ENCODE measurements around the gene TOMM34.
A peak's percentile ranks its signal among the peaks of the same experiment; 100 is the strongest.

The TOMM34 gene

DNA sequence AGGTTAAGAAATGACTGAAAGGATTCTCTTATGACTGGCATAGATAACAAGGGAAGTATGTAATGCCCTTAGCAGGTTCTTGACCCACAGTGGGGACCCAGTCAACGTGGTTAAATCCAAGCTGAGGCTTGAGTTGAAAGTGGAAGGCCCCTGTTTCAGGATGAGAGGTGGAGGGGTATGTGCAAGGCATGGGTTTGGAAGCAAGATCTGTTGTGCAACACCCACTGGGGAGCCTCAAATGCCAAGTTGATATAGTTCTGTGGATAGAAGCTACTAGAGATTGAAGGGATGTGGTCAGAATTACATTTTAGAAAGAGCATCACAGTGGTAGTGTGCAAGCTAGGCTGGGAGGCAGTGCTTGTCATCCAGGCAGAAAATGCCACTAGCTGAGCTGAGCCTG is 45.3 kb downstream of the TOMM34 start:
- Mint-ChIP-seq H3K9me3 (no peaks in the 10 kb centered on the region), H3K27ac (no peak overlapping the region), H3K4me3 (no peak overlapping the region), H3K4me1 (peaks cover 23% of the 10 kb centered on the region), H3K36me3 (ENCODE audit: low read depth) (peaks cover 43% of the 10 kb centered on the region), H3K27me3 (ENCODE audit: low read depth, poor library complexity) (no peaks in the 10 kb centered on the region)
- TF ChIP-seq CTCF (IDR thresholded peaks at IDR 0.05) = no peak
- DNase-seq = no peak

- H3K27ac Mint-ChIP-seq = no peak overlapping the region
Measured at GRCh38 chr20:44912189-44912588, 48.0 kb downstream of the TOMM34 start.

GRCh38 chr20:44911264-44911921 is 48.8 kb downstream of the TOMM34 start:
- peak overlapping the region; percentile 87 for H3K4me3 Mint-ChIP-seq
- peak; percentile 81 for DNase-seq

More at GRCh38 chr20:44912189-44912588, 48.0 kb downstream of the TOMM34 start:
- no peak for TF ChIP-seq CTCF (IDR thresholded peaks at IDR 0.05)
- no peak for DNase-seq
- Mint-ChIP-seq H3K27me3 (ENCODE audit: low read depth, poor library complexity) (no peaks in the 10 kb centered on the region), H3K4me3 (peak overlapping the region; percentile 87), H3K9me3 (no peaks in the 10 kb centered on the region), H3K36me3 (ENCODE audit: low read depth) (peaks cover 39% of the 10 kb centered on the region), H3K4me1 (peaks cover 34% of the 10 kb centered on the region)

GRCh38 chr20:44910690-44911262 is 49.4 kb downstream of the TOMM34 start:
- DNase-seq = no peak
- Mint-ChIP-seq H3K36me3 (ENCODE audit: low read depth) (peaks cover 35% of the 10 kb centered on the region), H3K4me3 (peak overlapping the region; percentile 87), H3K4me1 (peaks cover 34% of the 10 kb centered on the region), H3K27me3 (ENCODE audit: low read depth, poor library complexity) (no peaks in the 10 kb centered on the region), H3K9me3 (no peaks in the 10 kb centered on the region), H3K27ac (no peak overlapping the region)
- TF ChIP-seq CTCF (IDR thresholded peaks at IDR 0.05) = no peak

More at GRCh38 chr20:44911264-44911921, 48.8 kb downstream of the TOMM34 start:
- peak; percentile 56 for TF ChIP-seq CTCF (IDR thresholded peaks at IDR 0.05)
- peaks cover 34% of the 10 kb centered on the region for H3K4me1 Mint-ChIP-seq
- no peaks in the 10 kb centered on the region for H3K27me3 Mint-ChIP-seq (ENCODE audit: low read depth, poor library complexity)
- H3K36me3 Mint-ChIP-seq (ENCODE audit: low read depth) = peaks cover 33% of the 10 kb centered on the region
- H3K27ac Mint-ChIP-seq = no peak overlapping the region
- H3K9me3 Mint-ChIP-seq = no peaks in the 10 kb centered on the region

- DNase-seq = peak; percentile 75
- Mint-ChIP-seq H3K36me3 (ENCODE audit: low read depth) (peaks cover 36% of the 10 kb centered on the region), H3K27me3 (ENCODE audit: low read depth, poor library complexity) (no peaks in the 10 kb centered on the region), H3K9me3 (no peaks in the 10 kb centered on the region), H3K4me1 (peaks cover 34% of the 10 kb centered on the region), H3K4me3 (peak within 1 kb of the TSS; percentile 87), H3K27ac (peak within 1 kb of the TSS; percentile 83)
- no peak for TF ChIP-seq CTCF (IDR thresholded peaks at IDR 0.05)
Measured at GRCh38 chr20:44909872-44910689, 50.1 kb downstream of the TOMM34 start, which contains the start of gene PABPC1L. PABPC1L (plus strand) TSS chr20:44910060; CDS start chr20:44910144, 84 bp downstream.

Data from nephron progenitor cell (in vitro differentiated cells).